ENCODE results near the gene CTSL. TPM values are rescaled to one million over a fixed set of nuclear protein-coding genes. Genes with fewer than 3 reads are reported as not detected.

The CTSL gene
- total and polyA plus RNA-seq, 2 donors (not counting 1 experiment from before 2014, with no cell fraction given), result 487 to 826 TPM

GRCh38 chr9:87766697-87767096, 40.8 kb downstream of the CTSL start:
- no peak for DNase-seq (ENCODE audit: low read depth in 2 of 2)
- Histone ChIP-seq H3K27me3 (ENCODE audit: control insufficient read depth, insufficient read depth, low read length) (peaks cover 11% of the 10 kb centered on the region), H3K4me3 (replicated peaks in 1 of 4; ENCODE audit: control extremely low read depth in 1 of 4, insufficient read depth in 1 of 4, low read depth in 3 of 4, low read length in 4 of 4) (no peak overlapping the region), H2AFZ (ENCODE audit: low read length) (no peak overlapping the region), H3K9ac (ENCODE audit: insufficient read depth, low read length) (no peak overlapping the region), H3K4me2 (ENCODE audit: extremely low read depth, insufficient read depth, low read length) (no peak overlapping the region), H3K4me1 (ENCODE audit: control insufficient read depth, extremely low read depth, insufficient read depth, low read length) (no peaks in the 10 kb centered on the region), H4K20me1 (ENCODE audit: control insufficient read depth, extremely low read depth, insufficient read depth, low read length) (no peaks in the 10 kb centered on the region), H3K79me2 (ENCODE audit: control insufficient read depth, insufficient read depth, low read length) (no peaks in the 10 kb centered on the region), H3K27ac (ENCODE audit: insufficient read depth, low read length) (no peak overlapping the region), H3K36me3 (ENCODE audit: control insufficient read depth, insufficient read depth, low read length) (no peaks in the 10 kb centered on the region), H3K9me3 (ENCODE audit: control insufficient read depth, insufficient read depth, low read depth, low read length) (no peaks in the 10 kb centered on the region)
- TF ChIP-seq EZH2 (IDR thresholded peaks at IDR 0.05; ENCODE audit: low read length, missing control alignments) (no peak), CTCF (conservative IDR thresholded peaks at IDR 0.05 in 1 of 2, IDR thresholded peaks at IDR 0.05 in 1 of 2; ENCODE audit: low read depth in 1 of 2, low read length in 2 of 2) (no peak)

- no peaks in the 10 kb centered on the region for H4K20me1 ChIP-seq (ENCODE audit: control insufficient read depth, extremely low read depth, insufficient read depth, low read length)
- H3K79me2 ChIP-seq (ENCODE audit: control insufficient read depth, insufficient read depth, low read length), result no peaks in the 10 kb centered on the region
- H2AFZ ChIP-seq (ENCODE audit: low read length), result no peak overlapping the region
- DNase-seq (ENCODE audit: low read depth in 2 of 2), result no peak
- no peaks in the 10 kb centered on the region for H3K36me3 ChIP-seq (ENCODE audit: control insufficient read depth, insufficient read depth, low read length)
- H3K4me1 ChIP-seq (ENCODE audit: control insufficient read depth, extremely low read depth, insufficient read depth, low read length), result no peaks in the 10 kb centered on the region
- no peak overlapping the region for H3K27ac ChIP-seq (ENCODE audit: insufficient read depth, low read length)
- no peak for TF ChIP-seq EZH2 (IDR thresholded peaks at IDR 0.05; ENCODE audit: low read length, missing control alignments)
- no peak for TF ChIP-seq CTCF (conservative IDR thresholded peaks at IDR 0.05 in 1 of 2, IDR thresholded peaks at IDR 0.05 in 1 of 2; ENCODE audit: low read depth in 1 of 2, low read length in 2 of 2)
- H3K9ac ChIP-seq (ENCODE audit: insufficient read depth, low read length), result no peak overlapping the region
- peaks cover 11% of the 10 kb centered on the region for H3K27me3 ChIP-seq (ENCODE audit: control insufficient read depth, insufficient read depth, low read length)
- H3K4me2 ChIP-seq (ENCODE audit: extremely low read depth, insufficient read depth, low read length), result no peak overlapping the region
- no peak overlapping the region for H3K4me3 ChIP-seq (replicated peaks in 1 of 4; ENCODE audit: control extremely low read depth in 1 of 4, insufficient read depth in 1 of 4, low read depth in 3 of 4, low read length in 4 of 4)
- no peaks in the 10 kb centered on the region for H3K9me3 ChIP-seq (ENCODE audit: control insufficient read depth, insufficient read depth, low read depth, low read length)
These were observed 44.8 kb downstream of the CTSL start for GRCh38 chr9:87770616-87771315.

- TF ChIP-seq EZH2 (IDR thresholded peaks at IDR 0.05; ENCODE audit: low read length, missing control alignments) (no peak), CTCF (conservative IDR thresholded peaks at IDR 0.05 in 1 of 2, IDR thresholded peaks at IDR 0.05 in 1 of 2; ENCODE audit: low read depth in 1 of 2, low read length in 2 of 2) (no peak)
- H3K27ac ChIP-seq (ENCODE audit: insufficient read depth, low read length), result no peak overlapping the region
- H3K9ac ChIP-seq (ENCODE audit: insufficient read depth, low read length), result no peak overlapping the region
- no peaks in the 10 kb centered on the region for H3K9me3 ChIP-seq (ENCODE audit: control insufficient read depth, insufficient read depth, low read depth, low read length)
- no peak overlapping the region for H2AFZ ChIP-seq (ENCODE audit: low read length)
- no peaks in the 10 kb centered on the region for H3K79me2 ChIP-seq (ENCODE audit: control insufficient read depth, insufficient read depth, low read length)
- no peaks in the 10 kb centered on the region for H3K4me1 ChIP-seq (ENCODE audit: control insufficient read depth, extremely low read depth, insufficient read depth, low read length)
- H3K27me3 ChIP-seq (ENCODE audit: control insufficient read depth, insufficient read depth, low read length), result peaks cover 11% of the 10 kb centered on the region
- H4K20me1 ChIP-seq (ENCODE audit: control insufficient read depth, extremely low read depth, insufficient read depth, low read length), result no peaks in the 10 kb centered on the region
- H3K36me3 ChIP-seq (ENCODE audit: control insufficient read depth, insufficient read depth, low read length), result no peaks in the 10 kb centered on the region
- no peak overlapping the region for H3K4me3 ChIP-seq (replicated peaks in 1 of 4; ENCODE audit: control extremely low read depth in 1 of 4, insufficient read depth in 1 of 4, low read depth in 3 of 4, low read length in 4 of 4)
- no peak overlapping the region for H3K4me2 ChIP-seq (ENCODE audit: extremely low read depth, insufficient read depth, low read length)
- no peak for DNase-seq (ENCODE audit: low read depth in 2 of 2)
These were observed 45.5 kb downstream of the CTSL start for GRCh38 chr9:87771316-87772006.

Data from fibroblast of lung (primary cell).